ENCODE results near the gene MYH13.

GRCh38 chr17:10420811-10421210 is 48.0 kb upstream of the MYH13 start:
- no peak for TF ChIP-seq POLR2A (IDR thresholded peaks at IDR 0.05)
- TF ChIP-seq, protein P1, sequence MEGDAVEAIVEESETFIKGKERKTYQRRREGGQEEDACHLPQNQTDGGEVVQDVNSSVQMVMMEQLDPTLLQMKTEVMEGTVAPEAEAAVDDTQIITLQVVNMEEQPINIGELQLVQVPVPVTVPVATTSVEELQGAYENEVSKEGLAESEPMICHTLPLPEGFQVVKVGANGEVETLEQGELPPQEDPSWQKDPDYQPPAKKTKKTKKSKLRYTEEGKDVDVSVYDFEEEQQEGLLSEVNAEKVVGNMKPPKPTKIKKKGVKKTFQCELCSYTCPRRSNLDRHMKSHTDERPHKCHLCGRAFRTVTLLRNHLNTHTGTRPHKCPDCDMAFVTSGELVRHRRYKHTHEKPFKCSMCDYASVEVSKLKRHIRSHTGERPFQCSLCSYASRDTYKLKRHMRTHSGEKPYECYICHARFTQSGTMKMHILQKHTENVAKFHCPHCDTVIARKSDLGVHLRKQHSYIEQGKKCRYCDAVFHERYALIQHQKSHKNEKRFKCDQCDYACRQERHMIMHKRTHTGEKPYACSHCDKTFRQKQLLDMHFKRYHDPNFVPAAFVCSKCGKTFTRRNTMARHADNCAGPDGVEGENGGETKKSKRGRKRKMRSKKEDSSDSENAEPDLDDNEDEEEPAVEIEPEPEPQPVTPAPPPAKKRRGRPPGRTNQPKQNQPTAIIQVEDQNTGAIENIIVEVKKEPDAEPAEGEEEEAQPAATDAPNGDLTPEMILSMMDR (IDR thresholded peaks at IDR 0.05), result no peak
